ENCODE results near the gene RUVBL1. TPM values are rescaled to one million over a fixed set of nuclear protein-coding genes. Genes with fewer than 3 reads are reported as not detected.
"Not testable (repeated sequence)": the region's sequence is repeated elsewhere in the genome, so short reads cannot be mapped to it uniquely, and the experiment has no call there.

RUVBL1 gene
- total RNA-seq = 10 to 100 TPM; 36.1 to 69.7 TPM

- Mint-ChIP-seq H3K9me3 (peaks cover 3 to 8% of the 10 kb centered on the region in 2 donors), H3K36me3 (peaks cover 13 to 31% of the 10 kb centered on the region in 2 donors), H3K27ac (peak within 1 kb of the TSS; percentile 95 to 100)
- peak; percentile 96 for DNase-seq (ENCODE audit: low spot score in 2 of 2)
- peak; percentile 99 for ATAC-seq
These were observed at the start of gene RUVBL1 for GRCh38 chr3:128123538-128124368. TSS of gene RUVBL1 (minus strand) at chr3:128123812. CDS start at chr3:128123724, 88 bp downstream.

DNA sequence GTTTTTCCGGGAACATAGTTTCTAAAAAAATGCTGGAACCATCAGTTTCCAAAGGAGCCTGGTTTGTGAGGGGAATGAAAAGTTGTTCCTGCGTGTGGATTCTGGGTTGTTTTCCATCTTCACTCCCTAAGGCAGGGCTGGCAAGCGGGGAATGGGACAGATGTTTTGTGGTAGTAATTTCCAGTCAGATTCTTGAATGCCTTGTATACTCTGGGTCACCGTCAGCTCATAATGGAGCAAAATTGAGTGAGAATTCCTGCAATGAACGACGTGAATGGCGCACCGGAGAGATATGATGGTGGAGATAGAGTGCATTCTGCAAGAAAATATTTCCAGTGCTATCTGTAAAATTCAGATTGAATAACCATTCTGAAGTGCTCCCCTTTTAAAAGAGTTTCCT lies 49.6 kb upstream of the RUVBL1 start:
- DNase-seq (ENCODE audit: low spot score in 2 of 2) = no peak
- no peaks in the 10 kb centered on the region for H3K36me3 Mint-ChIP-seq
- H3K9me3 Mint-ChIP-seq = no peaks in the 10 kb centered on the region
- no peak for ATAC-seq
- H3K27ac Mint-ChIP-seq = peak overlapping the region in 1 of 2 donors; percentile 63

GRCh38 chr3:128170866-128171516 lies 47.4 kb upstream of the RUVBL1 start:
- H3K36me3 Mint-ChIP-seq = no peaks in the 10 kb centered on the region
- no peak for DNase-seq (ENCODE audit: low spot score in 2 of 2)
- H3K27ac Mint-ChIP-seq = no peak overlapping the region
- peak in 1 of 2 donors; percentile 58 for ATAC-seq
- no peaks in the 10 kb centered on the region for H3K9me3 Mint-ChIP-seq

- ATAC-seq = no peak
- peak overlapping the region; percentile 19 to 34 for H3K27ac Mint-ChIP-seq
These were observed 45.2 kb upstream of the RUVBL1 start for GRCh38 chr3:128168836-128169235.

GRCh38 chr3:128167973-128168674 lies 44.5 kb upstream of the RUVBL1 start:
- no peak for ATAC-seq
- H3K27ac Mint-ChIP-seq = peak overlapping the region; percentile 19 to 66

More at GRCh38 chr3:128168836-128169235, 45.2 kb upstream of the RUVBL1 start:
- Mint-ChIP-seq H3K36me3 (peaks cover 0 to 5% of the 10 kb centered on the region in 2 donors), H3K9me3 (no peaks in the 10 kb centered on the region)
- no peak for DNase-seq (ENCODE audit: low spot score in 2 of 2)

GRCh38 chr3:128167646-128167972 lies 44.0 kb upstream of the RUVBL1 start:
- no peaks in the 10 kb centered on the region for H3K9me3 Mint-ChIP-seq
- DNase-seq (ENCODE audit: low spot score in 2 of 2) (no peak), ATAC-seq (no peak)
- peak overlapping the region in 1 of 2 donors; percentile 25 for H3K27ac Mint-ChIP-seq
- H3K36me3 Mint-ChIP-seq = peaks cover 0 to 5% of the 10 kb centered on the region in 2 donors

More at GRCh38 chr3:128167973-128168674, 44.5 kb upstream of the RUVBL1 start:
- Mint-ChIP-seq H3K9me3 (no peaks in the 10 kb centered on the region), H3K36me3 (peaks cover 0 to 5% of the 10 kb centered on the region in 2 donors)
- DNase-seq (ENCODE audit: low spot score in 2 of 2) = no peak

GRCh38 chr3:128166971-128167453 lies 43.4 kb upstream of the RUVBL1 start:
- H3K36me3 Mint-ChIP-seq = peaks cover 0 to 5% of the 10 kb centered on the region in 2 donors
- DNase-seq (ENCODE audit: low spot score in 2 of 2) (no peak), ATAC-seq (no peak)
- no peak overlapping the region for H3K27ac Mint-ChIP-seq
- no peaks in the 10 kb centered on the region for H3K9me3 Mint-ChIP-seq

- peaks cover 0 to 5% of the 10 kb centered on the region in 2 donors for H3K36me3 Mint-ChIP-seq
- H3K27ac Mint-ChIP-seq = no peak overlapping the region
- no peak for DNase-seq (ENCODE audit: low spot score in 2 of 2)
- ATAC-seq = no peak
- H3K9me3 Mint-ChIP-seq = no peaks in the 10 kb centered on the region
These were observed 39.8 kb upstream of the RUVBL1 start for GRCh38 chr3:128163432-128163831.

- ATAC-seq = no peak
- no peak for DNase-seq (ENCODE audit: low spot score in 2 of 2)
- no peak overlapping the region for H3K27ac Mint-ChIP-seq
- no peaks in the 10 kb centered on the region for H3K9me3 Mint-ChIP-seq
- H3K36me3 Mint-ChIP-seq = peaks cover 15 to 23% of the 10 kb centered on the region in 2 donors
These were observed 37.0 kb upstream of the RUVBL1 start for GRCh38 chr3:128160661-128161060.

DNA sequence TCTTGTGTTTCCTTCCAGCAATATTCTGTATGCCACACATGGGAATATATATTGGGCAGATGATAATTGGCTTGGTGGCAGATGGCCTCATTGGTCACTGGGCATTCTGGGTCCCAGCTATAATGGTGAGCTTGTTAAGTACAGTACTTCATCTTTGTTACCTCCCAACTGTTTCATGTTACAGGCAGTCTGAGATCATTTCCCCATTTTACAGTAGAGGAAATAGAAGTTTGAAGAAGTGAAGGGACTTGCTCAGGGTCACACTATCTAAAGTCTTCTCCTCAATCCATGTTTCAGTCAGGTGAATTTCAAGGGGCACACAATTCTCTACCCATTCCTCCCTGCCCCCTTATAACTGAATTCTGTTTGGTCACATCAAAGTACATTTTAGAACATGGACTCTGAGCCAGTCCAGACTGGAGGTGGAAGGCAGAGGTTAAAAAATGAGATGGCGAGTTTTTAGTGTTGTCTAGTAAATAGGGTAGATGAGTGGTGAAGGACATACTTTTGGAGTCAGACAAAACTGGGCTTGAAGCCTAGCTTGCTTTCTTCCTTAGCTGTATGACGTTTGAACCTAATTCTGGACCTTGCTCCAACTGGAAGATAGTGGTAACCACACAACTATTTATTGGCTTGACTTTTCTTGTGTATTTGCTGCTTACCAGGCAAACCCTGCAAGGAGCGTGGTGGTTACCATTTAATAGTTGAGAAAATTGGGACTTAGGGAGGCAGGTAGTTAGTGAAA lies 32.2 kb upstream of the RUVBL1 start:
- peaks cover 3 to 10% of the 10 kb centered on the region in 2 donors for H3K9me3 Mint-ChIP-seq
- H3K36me3 Mint-ChIP-seq = peaks cover 12 to 30% of the 10 kb centered on the region in 2 donors
- no peak overlapping the region for H3K27ac Mint-ChIP-seq
- ATAC-seq = no peak
- no peak for DNase-seq (ENCODE audit: low spot score in 2 of 2)

- DNase-seq (ENCODE audit: low spot score in 2 of 2); ATAC-seq: not testable (repeated sequence)
- peaks cover 12 to 30% of the 10 kb centered on the region in 2 donors for H3K36me3 Mint-ChIP-seq
- peak overlapping the region; percentile 44 to 89 for H3K27ac Mint-ChIP-seq
- peaks cover 3 to 10% of the 10 kb centered on the region in 2 donors for H3K9me3 Mint-ChIP-seq
These were observed 30.7 kb upstream of the RUVBL1 start for GRCh38 chr3:128154354-128154753.

DNA sequence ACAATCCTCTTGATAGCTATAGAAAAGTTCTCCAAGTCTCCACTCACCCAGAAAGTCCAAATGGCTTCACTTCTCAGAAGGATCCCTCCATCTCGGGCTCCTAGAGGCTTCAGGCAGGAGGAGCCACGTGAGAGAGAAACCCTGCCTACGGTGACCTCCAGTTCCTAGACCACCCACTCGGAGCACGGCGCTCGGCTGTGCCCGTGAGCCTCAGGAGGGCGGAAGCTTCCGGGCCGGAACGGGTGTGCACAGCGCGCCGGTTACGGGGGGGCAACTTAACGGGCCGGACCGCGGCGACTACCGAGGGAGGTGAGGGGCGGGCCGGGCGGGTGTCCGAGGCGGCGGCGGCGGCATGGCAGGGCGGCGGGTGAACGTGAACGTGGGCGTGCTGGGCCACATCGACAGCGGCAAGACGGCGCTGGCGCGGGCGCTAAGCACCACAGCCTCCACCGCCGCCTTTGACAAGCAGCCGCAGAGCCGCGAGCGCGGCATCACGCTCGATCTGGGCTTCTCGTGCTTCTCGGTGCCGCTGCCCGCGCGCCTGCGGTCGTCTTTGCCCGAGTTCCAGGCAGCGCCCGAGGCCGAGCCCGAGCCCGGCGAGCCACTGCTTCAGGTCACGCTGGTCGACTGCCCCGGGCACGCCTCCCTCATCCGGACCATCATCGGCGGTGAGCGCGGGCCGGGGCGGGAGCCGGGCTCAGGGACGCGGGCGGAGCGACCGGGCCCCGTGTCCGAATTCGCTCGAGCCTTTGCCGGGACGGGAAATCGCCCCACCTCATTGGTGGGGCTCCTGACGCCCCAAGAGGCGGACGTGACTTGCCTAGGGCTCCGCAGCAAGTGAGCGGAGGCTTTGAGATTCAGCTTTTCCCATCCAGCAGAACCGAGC lies 29.8 kb upstream of the RUVBL1 start, which contains the start of gene EEFSEC:
Gene EEFSEC (plus strand): TSS at position 326 of the 886 bp plus-strand sequence. CDS start 27 bp downstream, at position 353.
- peaks cover 12 to 30% of the 10 kb centered on the region in 2 donors for H3K36me3 Mint-ChIP-seq

DNA sequence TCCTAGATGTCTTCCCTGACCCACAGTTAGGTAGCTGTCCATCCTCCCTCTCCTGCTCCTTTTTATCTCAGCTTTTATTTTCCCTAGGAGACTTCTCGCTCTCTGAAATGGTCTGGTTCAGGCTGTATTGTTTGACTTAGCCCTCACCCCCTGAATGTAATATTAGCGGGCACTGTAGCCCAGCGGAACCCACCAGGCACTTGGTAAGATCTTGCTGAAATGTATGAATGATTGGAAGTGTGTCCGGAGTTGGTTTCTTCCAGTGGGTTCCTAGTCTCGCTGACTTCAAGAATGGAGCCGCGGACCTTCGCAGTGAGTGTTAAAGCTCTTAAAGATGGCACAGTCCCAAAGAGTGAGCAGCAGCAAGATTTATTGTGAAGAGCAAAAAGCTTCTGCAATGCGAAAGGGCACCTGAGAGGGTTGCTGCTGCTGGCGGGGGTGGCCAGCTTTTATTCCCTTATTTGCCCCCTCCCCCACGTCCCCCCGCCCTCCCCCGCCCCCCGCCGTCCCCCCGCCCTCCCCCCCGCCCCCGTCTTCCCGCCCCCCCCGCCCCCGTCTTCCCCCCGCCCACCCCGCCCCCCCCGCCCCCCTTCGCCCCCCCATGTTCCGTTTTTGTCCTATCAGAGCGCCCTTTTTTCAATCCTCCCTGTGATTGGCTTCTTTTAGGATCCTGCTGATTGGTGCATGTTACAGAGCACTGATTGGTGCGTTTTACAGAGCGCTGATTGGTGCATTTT lies 29.0 kb upstream of the RUVBL1 start:
- ATAC-seq (peak in 1 of 2 donors; percentile 63), DNase-seq (ENCODE audit: low spot score in 2 of 2) (no peak)
- H3K27ac Mint-ChIP-seq = peak overlapping the region; percentile 89 to 92
- peaks cover 3 to 10% of the 10 kb centered on the region in 2 donors for H3K9me3 Mint-ChIP-seq
- peaks cover 7 to 23% of the 10 kb centered on the region in 2 donors for H3K36me3 Mint-ChIP-seq

More for the DNA sequence above, 29.8 kb upstream of the RUVBL1 start, which contains the start of gene EEFSEC:
- DNase-seq (ENCODE audit: low spot score in 2 of 2) (peak; percentile 82 to 93), ATAC-seq (peak; percentile 89 to 92)
- Mint-ChIP-seq H3K9me3 (peaks cover 3 to 10% of the 10 kb centered on the region in 2 donors), H3K27ac (peak within 1 kb of the TSS; percentile 89 to 92)

DNA sequence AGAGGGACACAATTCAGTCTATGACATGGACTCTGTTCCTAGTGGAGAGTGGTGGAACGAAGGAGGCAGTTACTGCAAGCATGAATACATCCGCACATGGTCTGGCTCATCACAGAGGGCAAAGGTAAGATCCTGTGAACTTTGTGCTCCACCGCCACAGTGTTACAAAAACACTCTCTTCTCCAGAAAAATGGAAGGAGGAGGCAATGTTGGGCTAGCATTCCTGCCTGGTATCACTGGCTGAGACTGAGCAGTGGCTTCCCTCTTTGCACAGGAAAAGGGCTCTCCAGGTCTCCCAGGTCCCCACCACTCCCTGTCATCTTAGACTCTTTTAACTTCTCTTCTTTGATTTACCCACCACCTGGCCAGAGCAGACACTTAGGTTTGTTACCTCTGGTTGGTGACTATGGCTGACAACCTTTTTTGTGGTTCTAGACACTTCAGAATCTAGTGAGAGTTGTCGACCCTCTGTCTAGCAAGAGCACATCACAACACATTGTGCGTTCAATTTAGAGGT lies 28.2 kb upstream of the RUVBL1 start:
- ATAC-seq = no peak
- no peak for DNase-seq (ENCODE audit: low spot score in 2 of 2)
- Mint-ChIP-seq H3K27ac (no peak overlapping the region), H3K9me3 (peaks cover 3 to 10% of the 10 kb centered on the region in 2 donors), H3K36me3 (peaks cover 4 to 19% of the 10 kb centered on the region in 2 donors)
